Loucy (cell line): ENCODE results near the gene RHD.
"Not testable (repeated sequence)": the region's sequence is repeated elsewhere in the genome, so short reads cannot be mapped to it uniquely, and the experiment has no call there.

Source experiments
- CTCF ChIP-seq: fragments of 200-600 bp; sonication (generic); conservative IDR thresholded peaks from 2 replicates; pipeline ENCODE4 v1.5.1; 2014; ENCODE audit warnings: mild to moderate bottlenecking, antibody characterized with exemption, low read length
- EZH2phosphoT487 ChIP-seq: fragments of 200-600 bp; IDR thresholded peaks from 2 replicates; pipeline ENCODE4 v1.6.1; 2018; ENCODE audit warnings: antibody characterized with exemption, mild to moderate bottlenecking, moderate library complexity, borderline replicate concordance

- not testable (repeated sequence) for TF ChIP-seq CTCF, EZH2phosphoT487
These were observed 36.9 kb upstream of the RHD start for GRCh38 chr1:25235411-25235810.
